Mucosa of stomach (tissue), 1 donor: ENCODE data around the gene LINGO4.

Experiments used
- H3K27me3 ChIP-seq: one replicate; pipeline ENCODE4 v1.7.0; 2013; ENCODE audit warnings: mild to moderate bottlenecking, low read length; ENCODE audit not compliant: control insufficient read depth, insufficient read depth
- H3K36me3 ChIP-seq: one replicate; pipeline ENCODE4 v1.7.0; 2013; ENCODE audit warnings: low read length; ENCODE audit not compliant: control insufficient read depth, insufficient read depth
- H3K4me1 ChIP-seq: one replicate; pipeline ENCODE4 v1.7.0; 2013; ENCODE audit warnings: mild to moderate bottlenecking, low read length; ENCODE audit not compliant: control insufficient read depth, insufficient read depth
- H3K4me3 ChIP-seq: one replicate; pipeline ENCODE4 v1.7.0; 2013; ENCODE audit warnings: low read length
- H3K9ac ChIP-seq: one replicate; pipeline ENCODE4 v1.7.0; 2013; ENCODE audit warnings: mild to moderate bottlenecking, low read length, moderate library complexity
- H3K9me3 ChIP-seq: one replicate; pipeline ENCODE4 v1.7.0; 2013; ENCODE audit warnings: mild to moderate bottlenecking, low read length, moderate library complexity; ENCODE audit not compliant: control insufficient read depth
- donor health status: Pancreatic carcinoma.

LINGO4 gene

GRCh38 chr1:151841141-151841540 is 35.9 kb upstream of the LINGO4 start:
- Histone ChIP-seq H3K9ac (no peak overlapping the region), H3K4me3 (no peak overlapping the region), H3K4me1 (peaks cover 34% of the 10 kb centered on the region), H3K27me3 (peaks cover 24% of the 10 kb centered on the region), H3K9me3 (no peaks in the 10 kb centered on the region), H3K36me3 (no peaks in the 10 kb centered on the region)

- peak overlapping the region; percentile 57 for H3K4me3 ChIP-seq
- H3K4me1 ChIP-seq: peaks cover 29% of the 10 kb centered on the region
- H3K36me3 ChIP-seq: no peaks in the 10 kb centered on the region
- H3K9ac ChIP-seq: peak overlapping the region; percentile 87
- H3K27me3 ChIP-seq: peaks cover 24% of the 10 kb centered on the region
- no peaks in the 10 kb centered on the region for H3K9me3 ChIP-seq
Measured at GRCh38 chr1:151840421-151840820, 35.2 kb upstream of the LINGO4 start.

GRCh38 chr1:151839457-151840403 is 34.5 kb upstream of the LINGO4 start, which contains the start of gene C2CD4D:
Gene C2CD4D, minus strand, starts transcription at chr1:151839820. Its CDS starts 831 bp downstream, at chr1:151838989.
- Histone ChIP-seq H3K36me3 (no peaks in the 10 kb centered on the region), H3K4me3 (peak within 1 kb of the TSS; percentile 57), H3K27me3 (peaks cover 24% of the 10 kb centered on the region), H3K9ac (peak within 1 kb of the TSS; percentile 87), H3K9me3 (no peaks in the 10 kb centered on the region), H3K4me1 (peaks cover 29% of the 10 kb centered on the region)

GRCh38 chr1:151839082-151839412 is 33.8 kb upstream of the LINGO4 start:
- Histone ChIP-seq H3K4me1 (peaks cover 29% of the 10 kb centered on the region), H3K4me3 (peak overlapping the region; percentile 57), H3K9me3 (no peaks in the 10 kb centered on the region), H3K9ac (peak overlapping the region; percentile 87), H3K36me3 (no peaks in the 10 kb centered on the region), H3K27me3 (peaks cover 24% of the 10 kb centered on the region)

- no peaks in the 10 kb centered on the region for H3K36me3 ChIP-seq
- peaks cover 24% of the 10 kb centered on the region for H3K27me3 ChIP-seq
- H3K4me1 ChIP-seq: peaks cover 29% of the 10 kb centered on the region
- H3K9me3 ChIP-seq: no peaks in the 10 kb centered on the region
- H3K4me3 ChIP-seq: no peak overlapping the region
- H3K9ac ChIP-seq: peak overlapping the region; percentile 43
Measured at GRCh38 chr1:151838222-151839081, 33.2 kb upstream of the LINGO4 start.

GRCh38 chr1:151837884-151838221 is 32.6 kb upstream of the LINGO4 start:
- Histone ChIP-seq H3K9me3 (no peaks in the 10 kb centered on the region), H3K4me1 (peaks cover 30% of the 10 kb centered on the region), H3K27me3 (peaks cover 24% of the 10 kb centered on the region), H3K4me3 (no peak overlapping the region), H3K36me3 (no peaks in the 10 kb centered on the region), H3K9ac (peak overlapping the region; percentile 43)

GRCh38 chr1:151837197-151837596 is 32.0 kb upstream of the LINGO4 start:
- no peak overlapping the region for H3K9ac ChIP-seq
- no peak overlapping the region for H3K4me3 ChIP-seq
- H3K4me1 ChIP-seq: peaks cover 36% of the 10 kb centered on the region

GRCh38 chr1:151835596-151835995 is 30.4 kb upstream of the LINGO4 start:
- Histone ChIP-seq H3K27me3 (peaks cover 24% of the 10 kb centered on the region), H3K9ac (no peak overlapping the region), H3K4me3 (no peak overlapping the region), H3K4me1 (peaks cover 42% of the 10 kb centered on the region), H3K36me3 (no peaks in the 10 kb centered on the region), H3K9me3 (no peaks in the 10 kb centered on the region)

More at GRCh38 chr1:151837197-151837596, 32.0 kb upstream of the LINGO4 start:
- Histone ChIP-seq H3K9me3 (no peaks in the 10 kb centered on the region), H3K27me3 (peaks cover 24% of the 10 kb centered on the region), H3K36me3 (no peaks in the 10 kb centered on the region)

- Histone ChIP-seq H3K4me3 (no peak overlapping the region), H3K27me3 (peaks cover 14% of the 10 kb centered on the region), H3K4me1 (peaks cover 43% of the 10 kb centered on the region), H3K36me3 (no peaks in the 10 kb centered on the region), H3K9ac (no peak overlapping the region), H3K9me3 (no peaks in the 10 kb centered on the region)
Measured at GRCh38 chr1:151834239-151834638, 29.0 kb upstream of the LINGO4 start.

GRCh38 chr1:151833172-151833900 is 28.1 kb upstream of the LINGO4 start:
- Histone ChIP-seq H3K9me3 (no peaks in the 10 kb centered on the region), H3K27me3 (peaks cover 6% of the 10 kb centered on the region), H3K4me1 (peaks cover 39% of the 10 kb centered on the region), H3K36me3 (no peaks in the 10 kb centered on the region), H3K9ac (peak overlapping the region; percentile 38), H3K4me3 (no peak overlapping the region)

- Histone ChIP-seq H3K9me3 (no peaks in the 10 kb centered on the region), H3K9ac (peak overlapping the region; percentile 90), H3K36me3 (no peaks in the 10 kb centered on the region), H3K4me1 (peaks cover 39% of the 10 kb centered on the region), H3K27me3 (peaks cover under 1% of the 10 kb centered on the region), H3K4me3 (no peak overlapping the region)
Measured at GRCh38 chr1:151832318-151832980, 27.2 kb upstream of the LINGO4 start.
